Urinary bladder (tissue), 4 donors: ENCODE data around the gene MORF4L1. TPM values are rescaled to one million over a fixed set of nuclear protein-coding genes. Genes with fewer than 3 reads are reported as not detected.
A peak's percentile ranks its signal among the peaks of the same experiment; 100 is the strongest.
"Not testable (repeated sequence)": the region's sequence is repeated elsewhere in the genome, so short reads cannot be mapped to it uniquely, and the experiment has no call there.

Source experiments
- DNase-seq: peaks from one replicate; pipeline ENCODE4 v3.0.0-alpha.2; 2015; ENCODE audit errors: extremely low spot score
- H3K27ac ChIP-seq: one replicate; pipeline ENCODE4 v1.5.1; 2013; ENCODE audit warnings: low read depth, mild to moderate bottlenecking, moderate library complexity
- H3K36me3 ChIP-seq: one replicate; pipeline ENCODE4 v1.6.1; 2013; ENCODE audit warnings: mild to moderate bottlenecking, moderate library complexity; ENCODE audit not compliant: insufficient read depth
- H3K4me1 ChIP-seq: one replicate; pipeline ENCODE4 v1.6.1; 2013; ENCODE audit warnings: mild to moderate bottlenecking, moderate library complexity; ENCODE audit not compliant: insufficient read depth
- H3K4me3 ChIP-seq: one replicate; pipeline ENCODE4 v1.5.1; 2013; ENCODE audit warnings: low read depth, low read length
- WGBS: extraction: QIAGEN DNeasy Blood & Tissue Kit; methylation state at CpG from one replicate; pipeline ENCODE4 v1.1.7; 2013; 5-methylcytosine and 5-hydroxymethylcytosine counted together
- polyA plus RNA-seq: library from polyadenylated mRNA; stranded (reverse); fragments of 200-250 nt; gene quantifications from one replicate; pipeline ENCODE4 v1.2.3, GENCODE V29; 2013
- total RNA-seq: library from RNA; depleted of rRNA; stranded (reverse); fragments of >200 nt; gene quantifications from one replicate; pipeline ENCODE4 v1.2.3, GENCODE V29; 2014
- donor health status: healthy with polysubstance abuse.
- donor health status: healthy.

Gene MORF4L1
- total and polyA plus RNA-seq, 2 donors, result 392 to 465 TPM

DNA sequence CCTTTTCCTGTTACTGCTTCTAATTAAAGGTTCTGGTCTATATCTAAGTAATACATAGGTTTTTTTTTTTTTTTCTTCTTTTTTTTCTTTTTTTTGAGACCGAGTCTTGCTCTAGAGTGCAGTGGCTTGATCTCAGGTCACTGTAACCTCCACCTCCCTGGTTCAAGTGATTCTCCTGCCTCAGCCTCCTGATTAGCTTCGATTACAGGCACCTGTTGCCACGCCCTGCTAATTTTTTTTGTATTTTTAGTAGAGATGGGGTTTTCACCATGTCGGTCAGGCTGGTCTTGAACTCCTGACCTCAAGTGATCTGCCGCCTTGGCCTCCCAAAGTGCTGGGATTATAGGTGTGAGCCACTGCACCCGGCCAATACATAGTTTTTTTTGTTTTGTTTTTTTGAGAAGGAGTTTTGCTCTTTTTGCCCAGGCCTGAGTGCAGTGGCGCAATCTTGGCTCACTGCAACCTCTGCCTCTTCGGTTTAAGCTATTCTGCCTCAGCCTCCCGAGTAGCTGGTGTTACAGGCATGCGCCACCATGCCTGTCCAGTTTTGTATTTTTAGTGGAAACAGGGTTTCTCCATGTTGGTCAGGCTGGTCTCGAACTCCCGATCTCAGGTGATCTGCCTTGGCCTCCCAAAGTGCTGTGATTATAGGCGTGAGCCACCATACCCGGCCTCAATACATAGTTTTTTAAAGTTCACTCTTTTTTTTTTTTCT, 28.3 kb downstream of the MORF4L1 start:
- not testable (repeated sequence) for H3K27ac ChIP-seq, H3K4me3 ChIP-seq, H3K4me1 ChIP-seq, DNase-seq
- H3K36me3 ChIP-seq, result peaks cover 13% of the 10 kb centered on the region
- 95% methylated on average over 14 of the region's 14 CpGs for WGBS

DNA sequence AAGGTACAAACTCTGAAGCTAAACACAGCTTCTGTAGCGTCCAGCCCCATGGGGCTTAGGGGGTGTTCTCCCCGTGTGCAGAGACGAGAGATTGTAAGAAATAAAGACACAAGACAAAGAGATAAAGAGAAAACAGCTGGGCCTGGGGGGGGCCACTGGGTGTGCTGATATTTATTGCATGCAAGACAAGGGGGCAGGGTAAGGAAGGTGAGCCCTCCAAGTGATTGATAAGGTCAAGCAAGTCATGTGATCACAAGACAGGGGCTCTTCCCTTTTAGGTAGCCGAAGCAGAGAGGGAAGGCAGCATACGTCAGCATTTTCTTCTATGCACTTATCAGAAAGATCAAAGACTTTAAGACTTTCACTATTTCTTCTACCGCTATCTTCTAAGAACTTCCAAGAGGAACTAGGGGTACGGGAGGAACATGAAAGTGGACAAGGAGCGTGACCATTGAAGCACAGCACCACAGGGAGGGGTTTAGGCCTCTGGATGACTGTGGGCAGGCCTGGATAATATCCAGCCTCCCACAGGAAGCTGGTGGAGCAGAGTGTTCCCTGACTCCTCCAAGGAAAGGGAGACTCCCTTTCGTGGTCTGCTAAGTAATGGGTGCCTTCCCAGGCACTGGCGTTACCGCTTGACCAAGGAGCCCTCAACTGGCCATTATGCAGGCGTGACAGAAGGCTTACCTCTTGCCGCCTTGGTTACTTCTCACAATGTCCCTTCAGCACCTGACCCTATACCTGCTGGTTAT, 29.8 kb downstream of the MORF4L1 start:
- DNase-seq, H3K27ac ChIP-seq, H3K4me1 ChIP-seq, H3K4me3 ChIP-seq: not testable (repeated sequence)
- WGBS, result 72% methylated on average over 13 of the region's 13 CpGs
- H3K36me3 ChIP-seq, result peaks cover 11% of the 10 kb centered on the region

DNA sequence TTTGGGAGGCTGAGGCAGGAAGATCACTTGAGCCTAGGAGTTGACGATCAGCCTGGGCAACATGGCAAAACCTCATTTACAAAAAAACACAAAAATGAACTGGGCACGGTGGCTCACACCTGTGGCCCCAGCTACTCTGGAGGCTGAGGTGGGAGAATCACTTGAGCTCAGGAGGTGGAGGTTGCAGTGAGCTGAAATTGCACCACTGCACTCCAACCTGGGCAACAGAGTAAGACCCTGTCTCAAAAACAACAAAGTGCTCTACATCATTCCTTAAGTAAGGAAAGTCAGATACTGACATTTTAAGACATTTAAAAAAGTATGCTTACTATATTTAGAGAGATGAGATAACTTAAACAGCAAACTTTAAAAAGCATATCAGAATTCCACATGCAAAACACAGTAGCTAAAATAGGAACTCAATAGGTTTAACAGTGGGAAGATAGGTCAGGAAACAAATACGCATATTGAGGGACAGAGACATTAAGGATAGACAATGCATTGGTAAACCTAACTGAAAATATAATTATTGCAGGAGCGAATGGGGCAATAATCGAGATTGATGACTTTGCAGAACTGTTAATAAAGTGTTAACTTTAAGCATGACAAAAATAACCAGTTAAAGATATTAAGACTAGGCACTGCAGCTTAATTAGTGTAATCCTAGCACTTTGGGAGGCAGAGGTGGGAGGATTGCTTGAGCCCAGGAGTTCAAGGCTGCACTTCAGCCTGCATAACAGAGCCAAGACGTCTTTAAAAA, 32.1 kb downstream of the MORF4L1 start:
- 84% methylated on average over 6 of the region's 6 CpGs for WGBS
- DNase-seq, result no peak
- H3K36me3 ChIP-seq, result peaks cover 11% of the 10 kb centered on the region
- H3K4me1 ChIP-seq, result no peaks in the 10 kb centered on the region
- H3K27ac ChIP-seq, result no peak overlapping the region
- no peak overlapping the region for H3K4me3 ChIP-seq

DNA sequence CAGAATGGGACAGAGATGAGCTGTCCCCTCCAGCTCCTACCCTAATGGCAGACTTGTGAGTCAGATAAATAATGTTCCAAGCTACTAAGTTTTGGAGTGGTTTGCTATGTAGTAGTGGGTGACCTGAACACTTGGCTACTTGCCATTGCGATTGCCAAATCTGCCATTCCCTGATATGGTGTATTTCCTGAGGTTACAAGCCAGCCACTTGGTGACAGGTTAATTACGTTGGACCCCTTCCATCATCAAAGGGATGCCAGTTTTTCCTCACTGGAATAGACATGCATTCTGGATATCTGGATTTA, 33.6 kb downstream of the MORF4L1 start:
- H3K36me3 ChIP-seq, result peaks cover 9% of the 10 kb centered on the region
- 59% methylated on average over 2 of the region's 2 CpGs for WGBS
- H3K4me3 ChIP-seq, result no peak overlapping the region
- DNase-seq, result no peak
- no peaks in the 10 kb centered on the region for H3K4me1 ChIP-seq
- no peak overlapping the region for H3K27ac ChIP-seq

DNA sequence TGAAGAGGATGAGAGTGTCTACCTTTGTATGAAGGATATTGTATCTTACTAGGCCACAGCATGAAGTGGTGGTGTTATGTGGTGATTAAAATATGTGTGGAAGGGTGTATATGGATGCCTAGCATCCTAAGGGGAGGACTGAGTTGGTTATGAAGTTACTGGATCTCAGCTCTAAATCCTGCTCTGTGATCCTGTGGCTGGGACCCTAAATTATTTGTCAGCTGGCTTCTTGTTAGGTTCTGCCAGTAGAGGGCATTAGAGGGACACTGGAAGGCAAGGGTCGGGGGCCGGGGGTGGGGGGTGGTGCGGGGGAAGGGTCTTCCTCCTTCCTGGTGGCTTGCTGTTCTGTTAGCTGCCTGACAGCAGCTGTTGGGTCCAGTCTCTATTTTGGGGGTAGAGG, 34.9 kb downstream of the MORF4L1 start:
- DNase-seq, result no peak
- Histone ChIP-seq H3K36me3 (peaks cover 7% of the 10 kb centered on the region), H3K4me1 (no peaks in the 10 kb centered on the region), H3K4me3 (no peak overlapping the region), H3K27ac (no peak overlapping the region)
- WGBS, result 51% methylated on average over 3 of the region's 3 CpGs

DNA sequence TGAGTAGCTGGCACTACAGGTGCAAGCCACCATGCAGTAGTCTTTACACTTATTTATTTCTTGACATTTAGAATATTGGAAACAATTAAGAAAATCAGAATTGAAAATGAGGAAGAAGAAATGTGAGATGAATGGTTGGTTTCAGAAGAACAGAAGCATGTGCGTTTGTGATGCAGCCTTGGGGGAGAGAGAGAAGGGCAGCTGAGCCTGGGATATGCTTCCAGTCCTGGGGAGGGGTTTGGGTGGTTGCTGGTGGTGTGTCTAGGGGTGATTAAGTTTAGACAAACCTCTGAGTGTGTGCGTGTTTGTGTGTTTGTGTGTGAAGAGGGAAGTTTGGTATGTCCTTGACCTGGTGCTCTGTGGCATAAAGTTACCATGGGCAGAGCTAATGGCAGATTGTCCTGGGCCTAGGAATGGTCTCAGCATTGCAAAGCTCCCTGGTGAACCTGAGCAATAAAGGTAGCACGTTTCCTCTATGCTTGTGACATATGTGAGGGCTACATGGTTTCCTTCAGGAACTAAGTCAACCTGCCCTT, 36.5 kb downstream of the MORF4L1 start:
- DNase-seq, result no peak
- H3K36me3 ChIP-seq, result peaks cover 4% of the 10 kb centered on the region
- WGBS, result 67% methylated on average over 3 of the region's 3 CpGs
- H3K4me3 ChIP-seq, result no peak overlapping the region
- H3K27ac ChIP-seq, result no peak overlapping the region
- no peaks in the 10 kb centered on the region for H3K4me1 ChIP-seq

DNA sequence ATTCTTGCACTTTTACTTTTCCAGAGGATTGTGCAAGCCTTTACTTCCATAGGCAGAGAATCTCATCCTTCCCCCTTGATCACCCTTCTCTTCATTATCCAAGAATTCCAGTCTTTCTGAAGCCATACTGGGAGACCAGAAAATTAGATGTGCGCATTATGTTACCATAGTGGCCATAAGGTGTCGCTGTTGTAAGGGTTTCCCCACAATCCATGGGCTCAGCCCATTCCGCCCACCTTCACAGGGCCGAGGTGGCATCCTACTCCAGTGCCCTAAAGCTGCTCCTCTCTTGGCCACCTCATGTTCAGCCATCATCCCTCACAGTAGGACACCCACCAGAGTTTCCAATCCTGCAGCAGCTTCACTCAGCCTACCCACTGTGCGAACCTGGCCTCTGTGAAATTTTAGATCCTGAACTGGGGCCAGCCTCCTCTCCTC, 37.1 kb downstream of the MORF4L1 start:
- H3K4me1 ChIP-seq, result no peaks in the 10 kb centered on the region
- peaks cover 2% of the 10 kb centered on the region for H3K36me3 ChIP-seq
- H3K4me3 ChIP-seq, result no peak overlapping the region
- DNase-seq, result no peak
- no peak overlapping the region for H3K27ac ChIP-seq
- 48% methylated on average over 5 of the region's 5 CpGs for WGBS

DNA sequence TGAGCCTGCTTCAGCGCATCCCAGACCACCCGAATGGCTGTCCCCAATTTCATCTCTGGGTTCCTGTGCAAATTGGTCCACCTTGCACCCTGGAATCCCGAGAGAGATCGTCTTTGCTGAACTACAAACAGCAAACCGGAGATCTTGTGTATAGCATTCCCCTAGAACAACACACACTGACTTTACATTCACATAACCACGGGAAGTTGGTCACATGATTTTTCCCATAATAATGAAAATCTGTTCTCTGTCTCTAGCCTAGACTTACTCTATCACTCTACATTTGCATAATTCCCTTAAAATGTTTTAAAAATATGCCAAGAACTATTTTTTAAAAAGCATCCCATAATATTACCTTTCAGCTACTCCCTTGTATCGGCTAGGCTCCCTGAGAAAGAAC, 37.6 kb downstream of the MORF4L1 start:
- Histone ChIP-seq H3K36me3 (peaks cover 2% of the 10 kb centered on the region), H3K4me3 (no peak overlapping the region), H3K4me1 (peaks cover 1% of the 10 kb centered on the region), H3K27ac (no peak overlapping the region)
- no peak for DNase-seq
- 75% methylated on average over 7 of the region's 7 CpGs for WGBS

DNA sequence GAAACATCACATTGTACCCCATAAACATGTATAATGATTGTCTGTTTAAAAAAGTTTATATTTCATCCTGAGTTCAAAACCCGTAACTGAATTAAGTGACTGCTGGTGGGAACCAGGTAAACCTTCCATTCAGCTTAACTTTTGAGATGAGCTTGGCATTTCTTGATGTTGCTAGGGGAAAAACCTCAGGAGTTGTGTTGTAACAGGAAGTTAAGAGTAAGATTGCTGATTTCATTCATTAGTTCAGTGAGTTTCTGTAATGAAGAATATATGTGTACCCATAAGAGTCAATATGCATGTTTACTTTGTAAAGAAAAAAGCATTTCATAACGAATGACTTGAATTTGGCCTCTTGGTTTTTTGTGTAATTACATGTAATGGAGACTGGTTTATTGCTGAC, 39.6 kb downstream of the MORF4L1 start:
- Histone ChIP-seq H3K4me3 (no peak overlapping the region), H3K27ac (no peak overlapping the region), H3K4me1 (peaks cover 5% of the 10 kb centered on the region), H3K36me3 (no peaks in the 10 kb centered on the region)
- no peak for DNase-seq
- WGBS, result 85% methylated on average over 2 of the region's 2 CpGs

DNA sequence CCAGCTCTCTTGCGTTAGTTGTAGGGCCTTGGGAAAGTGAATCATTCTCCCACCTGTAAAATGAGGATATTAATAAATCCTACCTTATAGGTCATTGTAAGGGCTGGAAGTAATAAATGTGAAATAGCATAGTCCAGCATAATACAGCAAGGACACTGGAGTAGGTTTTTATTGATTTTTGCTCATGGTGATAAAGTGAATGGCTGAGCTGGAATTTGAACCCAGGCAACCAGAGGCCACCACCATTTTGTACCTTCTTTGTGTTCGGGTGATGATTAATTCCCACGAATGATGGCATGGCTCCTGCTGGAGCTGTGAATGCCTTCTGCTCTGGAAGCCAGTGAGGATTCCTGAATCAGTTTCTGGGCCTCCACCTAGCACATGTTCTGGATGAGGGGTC, 40.3 kb downstream of the MORF4L1 start:
- 91% methylated on average over 3 of the region's 3 CpGs for WGBS
- DNase-seq, result no peak
- Histone ChIP-seq H3K36me3 (no peaks in the 10 kb centered on the region), H3K4me1 (peaks cover 5% of the 10 kb centered on the region), H3K4me3 (no peak overlapping the region), H3K27ac (no peak overlapping the region)

DNA sequence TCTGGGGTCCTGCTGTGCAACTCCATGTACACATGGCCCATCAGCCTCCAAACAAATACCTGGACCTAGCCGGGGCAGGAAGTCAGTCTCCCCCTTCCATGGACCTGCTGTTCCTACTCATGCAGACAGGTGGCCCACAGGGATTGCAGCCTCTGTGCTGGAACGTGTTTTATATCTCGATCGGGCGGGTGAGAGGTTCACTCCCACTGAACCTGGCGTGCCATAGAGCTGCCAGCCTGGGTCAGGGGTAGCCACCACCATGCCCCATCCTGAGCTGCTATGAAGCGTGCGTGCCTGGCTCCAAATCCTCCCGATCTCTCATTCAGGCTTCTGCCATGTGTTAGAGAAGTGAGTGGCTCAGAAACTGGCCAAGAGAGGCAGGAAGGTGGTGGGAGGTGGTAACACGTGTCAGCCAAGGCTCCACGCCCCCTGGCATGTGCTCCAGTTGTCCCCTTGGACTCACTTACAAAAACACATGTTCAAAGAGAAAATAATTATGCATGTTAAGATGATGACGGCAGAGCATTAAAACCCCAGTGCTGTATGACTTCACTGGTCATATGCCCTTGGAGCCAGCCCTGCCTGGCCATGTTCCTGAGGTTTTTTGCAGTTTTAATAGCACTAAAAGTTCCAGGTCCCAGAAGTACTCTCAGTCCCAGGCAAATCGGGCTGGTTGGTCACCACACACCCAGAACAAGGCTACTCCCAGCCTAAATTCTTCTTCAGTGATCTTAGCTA, 41.5 kb downstream of the MORF4L1 start:
- H3K27ac ChIP-seq, result no peak overlapping the region
- WGBS, result 49% methylated on average over 13 of the region's 13 CpGs
- peaks cover 5% of the 10 kb centered on the region for H3K4me1 ChIP-seq
- H3K36me3 ChIP-seq, result no peaks in the 10 kb centered on the region
- no peak overlapping the region for H3K4me3 ChIP-seq
- no peak for DNase-seq

DNA sequence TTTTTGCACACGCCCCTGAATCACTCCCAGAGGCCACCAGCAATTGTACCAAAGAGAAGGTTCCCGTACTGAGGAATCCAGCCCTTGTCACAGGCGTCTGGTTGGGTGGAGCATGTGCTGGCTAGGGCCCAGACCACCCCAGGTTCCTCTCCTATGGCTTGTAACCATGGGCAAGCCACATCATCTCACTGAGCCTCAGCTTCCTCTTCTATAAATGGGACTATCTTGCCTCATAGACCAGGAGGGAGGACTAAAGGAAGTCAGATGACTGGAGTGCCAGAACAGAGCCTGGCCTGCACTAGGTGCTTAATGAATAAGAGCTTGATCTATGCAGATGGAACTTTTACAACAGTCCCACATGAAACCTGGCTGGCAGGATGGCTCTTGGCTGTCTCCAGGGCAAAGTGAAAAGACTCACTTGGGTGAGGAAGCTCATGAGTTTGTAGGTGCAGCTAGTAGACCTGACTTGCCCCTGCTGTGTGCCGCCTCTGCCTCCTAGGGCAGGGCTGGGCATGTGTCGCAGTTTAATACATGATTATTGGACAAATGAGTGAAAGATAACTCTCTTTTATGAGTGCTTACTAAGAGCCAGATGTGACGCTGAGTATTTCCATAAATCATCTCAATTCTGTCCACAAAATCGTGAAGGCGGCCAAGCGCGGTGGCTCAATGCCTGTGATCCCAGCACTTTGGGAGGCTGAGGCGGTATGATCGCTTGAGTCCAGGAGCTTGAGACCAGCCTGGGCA, 42.8 kb downstream of the MORF4L1 start:
- H3K4me3 ChIP-seq, result no peak overlapping the region
- peak overlapping the region; percentile 64 for H3K27ac ChIP-seq
- WGBS, result 58% methylated on average over 12 of the region's 12 CpGs
- H3K4me1 ChIP-seq, result peaks cover 5% of the 10 kb centered on the region
- no peak for DNase-seq
- no peaks in the 10 kb centered on the region for H3K36me3 ChIP-seq

DNA sequence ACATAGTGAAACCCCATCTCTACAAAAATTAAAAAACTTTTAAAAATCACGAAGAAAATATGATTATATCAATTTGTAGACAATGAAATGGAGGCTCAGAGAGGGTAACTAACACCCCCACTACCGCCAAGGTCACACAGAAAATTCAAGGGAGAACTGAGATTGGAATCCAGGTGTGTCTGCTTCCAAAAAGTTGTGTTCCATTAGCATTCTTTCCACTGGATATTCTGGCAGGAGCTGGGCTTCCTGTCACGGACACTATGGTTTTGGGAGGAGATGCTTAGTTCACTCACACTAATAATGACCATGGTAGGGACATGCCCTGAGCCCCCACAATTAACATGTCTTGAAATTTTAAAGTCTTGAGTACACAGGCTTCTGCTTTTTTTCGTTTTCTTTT, 43.4 kb downstream of the MORF4L1 start:
- DNase-seq, result no peak
- Histone ChIP-seq H3K27ac (no peak overlapping the region), H3K36me3 (no peaks in the 10 kb centered on the region)

More for the DNA sequence above, 43.4 kb downstream of the MORF4L1 start:
- no peak overlapping the region for H3K4me3 ChIP-seq
- peaks cover 5% of the 10 kb centered on the region for H3K4me1 ChIP-seq
- WGBS, result 75% methylated on average over 4 of the region's 4 CpGs
